ENCODE measurements around the gene CD8A. TPM values are rescaled to one million over a fixed set of nuclear protein-coding genes. Genes with fewer than 3 reads are reported as not detected.
"Not testable (repeated sequence)": the region's sequence is repeated elsewhere in the genome, so short reads cannot be mapped to it uniquely, and the experiment has no call there.

The CD8A gene
- total RNA-seq = 1 to 10 TPM; 1.5 to 9.1 TPM
- 1 to 10 TPM in 2 of 6 donors, under 1 TPM in 4; 0.53 to 1.2 (median 0.73) TPM for polyA plus RNA-seq (ENCODE audit: insufficient read length in 6 of 6)
- long read RNA-seq, donor 1 = 0 reads
- long read RNA-seq, donor 2, partial matches to known transcripts = 0 of 1 reads
- long read RNA-seq, donor 2, other reads (novel, unspliced or antisense) = 0 of 1 reads
- long read RNA-seq, donor 3 = 0 reads
- long read RNA-seq, donor 4 = 0 reads
- long read RNA-seq, donor 5 = 0 reads
- long read RNA-seq, donor 6 = 0 reads
- long read RNA-seq, donor 7 = 0 reads
- long read RNA-seq, donor 8 = 0 reads
- long read RNA-seq, donor 9 = 0 reads
- long read RNA-seq, donor 10, partial matches to known transcripts = 2 of 3 reads
- long read RNA-seq, donor 10, other reads (novel, unspliced or antisense) = 0 of 3 reads
- long read RNA-seq, donor 11, partial matches to known transcripts = 0 of 2 reads
- long read RNA-seq, donor 11, other reads (novel, unspliced or antisense) = 0 of 2 reads
- long read RNA-seq, donor 12 = 0 reads

DNA sequence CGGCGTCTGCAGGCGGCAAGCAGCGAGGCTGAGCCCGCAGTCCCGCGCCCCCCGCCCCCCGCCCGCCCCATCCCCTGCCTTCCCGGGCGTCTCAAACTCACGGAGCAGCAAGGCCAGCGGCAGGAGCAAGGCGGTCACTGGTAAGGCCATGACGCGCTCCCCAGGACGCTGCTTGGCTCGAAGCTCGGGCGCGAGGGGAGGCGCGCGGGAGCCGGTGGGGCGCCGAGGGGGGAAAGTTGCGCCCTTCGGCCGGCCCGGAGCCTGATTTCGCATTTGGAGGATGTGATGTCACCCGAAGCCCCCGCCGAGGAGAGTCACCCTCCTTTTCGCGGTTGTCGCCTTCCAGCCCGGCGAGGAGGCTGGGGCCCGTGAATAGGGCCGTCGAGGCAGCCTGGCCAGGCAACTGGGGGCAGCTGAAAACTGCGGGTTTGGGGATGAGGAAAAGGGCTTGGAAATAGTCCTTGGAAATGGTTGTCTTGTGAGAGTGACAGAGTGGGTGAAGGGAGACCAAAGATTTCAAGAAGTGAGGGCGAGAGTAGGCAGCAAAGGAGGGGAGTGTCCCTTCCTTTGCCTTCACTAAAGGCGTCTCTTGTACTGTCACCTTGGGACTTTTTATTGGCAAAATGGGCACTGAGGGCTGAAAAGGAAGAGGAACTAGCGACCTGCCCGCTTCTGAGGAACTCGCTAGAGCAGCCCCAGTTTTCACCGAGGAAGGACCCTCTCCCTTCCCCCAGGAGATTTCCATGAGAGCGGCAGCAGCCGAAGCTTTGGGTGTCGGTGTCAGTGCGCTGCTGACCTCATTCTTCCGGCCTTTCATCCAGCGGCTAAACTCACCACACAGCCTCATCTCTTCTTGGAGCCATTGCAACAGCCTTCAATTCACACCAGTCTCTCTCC, at the start of gene CD8A:
TSS of gene CD8A (minus strand) at position 238 of the 897 bp plus-strand sequence. CDS start at position 150, 88 bp downstream.
- peaks cover 53 to 72% of the 10 kb centered on the region in 2 donors for H3K27me3 ChIP-seq
- intact Hi-C loops (cut with DNase I) = no loop called here
- no peaks in the 10 kb centered on the region for H3K36me3 ChIP-seq
- DNase-seq (no peak), ATAC-seq (peak; percentile 40)
- peak within 1 kb of the TSS in 1 of 2 donors; percentile 22 for H3K4me3 ChIP-seq
- TF ChIP-seq, protein P1, sequence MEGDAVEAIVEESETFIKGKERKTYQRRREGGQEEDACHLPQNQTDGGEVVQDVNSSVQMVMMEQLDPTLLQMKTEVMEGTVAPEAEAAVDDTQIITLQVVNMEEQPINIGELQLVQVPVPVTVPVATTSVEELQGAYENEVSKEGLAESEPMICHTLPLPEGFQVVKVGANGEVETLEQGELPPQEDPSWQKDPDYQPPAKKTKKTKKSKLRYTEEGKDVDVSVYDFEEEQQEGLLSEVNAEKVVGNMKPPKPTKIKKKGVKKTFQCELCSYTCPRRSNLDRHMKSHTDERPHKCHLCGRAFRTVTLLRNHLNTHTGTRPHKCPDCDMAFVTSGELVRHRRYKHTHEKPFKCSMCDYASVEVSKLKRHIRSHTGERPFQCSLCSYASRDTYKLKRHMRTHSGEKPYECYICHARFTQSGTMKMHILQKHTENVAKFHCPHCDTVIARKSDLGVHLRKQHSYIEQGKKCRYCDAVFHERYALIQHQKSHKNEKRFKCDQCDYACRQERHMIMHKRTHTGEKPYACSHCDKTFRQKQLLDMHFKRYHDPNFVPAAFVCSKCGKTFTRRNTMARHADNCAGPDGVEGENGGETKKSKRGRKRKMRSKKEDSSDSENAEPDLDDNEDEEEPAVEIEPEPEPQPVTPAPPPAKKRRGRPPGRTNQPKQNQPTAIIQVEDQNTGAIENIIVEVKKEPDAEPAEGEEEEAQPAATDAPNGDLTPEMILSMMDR (IDR thresholded peaks at IDR 0.05) = no peak
- peaks cover 19 to 30% of the 10 kb centered on the region in 2 donors for H3K4me1 ChIP-seq
- H3K9me3 ChIP-seq = peaks cover 0 to 5% of the 10 kb centered on the region in 2 donors
- H3K27ac ChIP-seq = peak within 1 kb of the TSS in 1 of 2 donors; percentile 28

DNA sequence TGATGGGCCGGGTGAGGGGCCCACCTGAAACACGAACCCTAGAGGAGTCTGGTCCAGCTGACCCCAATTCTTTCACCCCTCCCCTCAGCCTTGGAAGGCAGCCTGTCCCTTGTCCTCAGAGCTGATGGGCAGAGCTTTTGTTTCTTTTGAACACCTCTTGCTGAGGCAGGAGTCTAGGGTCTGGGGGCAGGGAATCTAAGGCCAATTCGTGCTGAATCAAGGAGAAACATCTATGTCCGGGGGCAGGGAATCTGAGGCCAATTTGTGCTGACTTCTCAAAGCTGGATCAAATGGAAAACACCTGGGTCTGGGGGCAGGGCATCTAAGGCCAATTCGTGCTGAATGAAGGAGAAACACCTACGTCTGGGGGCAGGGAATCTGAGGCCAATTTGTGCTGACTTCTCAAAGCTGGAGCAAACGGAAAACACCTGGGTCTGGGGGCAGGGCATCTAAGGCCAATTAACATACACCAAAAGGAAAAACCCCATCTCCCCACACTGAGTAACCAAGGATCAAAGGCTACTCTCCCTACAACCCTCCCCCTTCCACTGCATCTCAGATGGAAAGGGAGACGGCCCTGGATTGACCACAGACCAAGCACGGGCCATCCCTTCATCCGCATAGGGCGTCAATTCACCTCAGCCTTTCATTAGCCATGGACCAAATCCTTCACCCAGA, 49.3 kb upstream of the CD8A start:
- ATAC-seq; H3K36me3 ChIP-seq; DNase-seq; intact Hi-C loops (cut with DNase I); H3K9me3 ChIP-seq; H3K27me3 ChIP-seq; H3K4me3 ChIP-seq; H3K27ac ChIP-seq: not testable (repeated sequence)
- H3K4me1 ChIP-seq = peaks cover 0 to 16% of the 10 kb centered on the region in 2 donors

DNA sequence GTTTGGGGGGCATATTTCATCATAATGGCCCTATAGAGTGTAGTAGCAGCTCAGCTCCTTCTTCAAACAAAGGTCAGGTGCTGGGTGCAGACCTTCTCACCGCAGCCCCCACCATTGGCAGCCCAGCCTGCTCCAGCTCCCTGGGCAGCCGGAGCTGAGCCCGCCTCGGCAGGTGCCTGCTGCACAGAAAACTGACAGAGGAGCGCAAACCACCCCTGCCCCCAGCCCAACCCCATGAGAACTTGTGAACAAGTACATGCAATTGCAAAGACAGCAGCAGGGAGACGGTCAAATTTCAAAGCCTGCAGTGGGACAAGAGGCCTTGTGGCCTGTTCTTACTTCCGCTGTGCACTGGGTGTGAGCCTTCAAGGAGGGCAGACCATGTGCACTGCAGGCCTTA, 48.7 kb upstream of the CD8A start:
- DNase-seq = peak in 1 of 4 donors; percentile 26
- ATAC-seq; H3K9me3 ChIP-seq; H3K27me3 ChIP-seq; H3K27ac ChIP-seq; H3K36me3 ChIP-seq; intact Hi-C loops (cut with DNase I); H3K4me3 ChIP-seq: not testable (repeated sequence)
- peaks cover 0 to 16% of the 10 kb centered on the region in 2 donors for H3K4me1 ChIP-seq

DNA sequence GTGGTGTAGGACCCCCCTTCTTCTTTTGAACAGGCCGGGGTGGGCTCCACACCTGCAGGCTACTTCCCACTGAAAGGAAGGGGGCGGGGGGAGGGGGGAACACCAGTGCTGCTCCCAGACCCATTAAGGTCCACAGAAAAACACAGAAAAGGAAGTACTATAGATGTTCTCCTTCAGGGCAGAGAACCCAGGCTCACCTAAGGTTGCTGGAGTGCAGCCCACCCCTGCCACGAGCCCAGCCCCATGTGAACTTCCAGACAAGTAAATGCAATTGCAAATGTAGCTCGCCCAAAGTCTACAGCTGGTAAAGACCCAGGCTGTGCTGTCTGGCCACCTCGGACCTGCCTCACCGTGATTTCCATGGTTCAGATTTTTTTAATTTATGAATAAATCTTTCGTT, 47.0 kb upstream of the CD8A start:
- H3K27ac ChIP-seq = peak overlapping the region in 1 of 2 donors; percentile 28
- H3K4me3 ChIP-seq; H3K27me3 ChIP-seq; ATAC-seq; intact Hi-C loops (cut with DNase I); H3K9me3 ChIP-seq; DNase-seq; H3K36me3 ChIP-seq: not testable (repeated sequence)
- H3K4me1 ChIP-seq = peaks cover 0 to 16% of the 10 kb centered on the region in 2 donors

DNA sequence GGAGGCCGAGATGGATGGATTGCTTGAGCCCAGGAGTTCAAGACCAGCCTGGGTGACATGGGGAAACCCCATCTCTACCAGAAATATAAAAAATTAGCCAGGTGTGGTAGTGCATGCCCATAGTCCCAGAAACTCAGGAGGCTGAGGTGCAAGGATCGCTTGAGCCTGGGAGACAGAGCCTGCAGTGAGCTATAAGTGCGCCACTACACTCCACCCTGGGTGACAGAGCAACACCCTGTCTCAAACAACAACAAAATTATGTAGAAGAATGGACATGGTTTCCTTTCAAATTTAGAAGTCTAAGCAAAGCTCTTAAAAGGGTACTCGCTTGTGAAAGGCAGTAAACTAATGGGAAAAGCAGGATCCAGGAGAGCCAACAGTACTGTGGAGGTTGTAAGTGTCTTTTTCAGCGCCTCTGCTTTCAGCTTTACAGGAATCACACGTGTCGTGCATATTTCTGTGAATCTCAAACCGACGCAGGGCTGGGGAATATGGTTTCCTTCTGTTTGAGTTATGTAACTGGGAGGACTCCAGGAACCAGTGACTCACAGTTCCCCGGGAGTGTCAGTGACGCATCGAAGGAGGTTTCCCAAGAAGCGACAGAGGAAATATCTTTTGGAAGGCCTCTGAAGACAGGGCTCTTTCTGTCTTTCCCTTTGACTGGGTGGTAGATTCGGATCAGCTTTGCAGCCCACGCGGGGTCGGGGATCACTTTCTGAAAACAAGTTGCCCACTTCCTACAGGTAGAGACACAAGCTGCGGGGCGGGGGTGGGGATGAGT, 46.4 kb upstream of the CD8A start:
- peak; percentile 90 for ATAC-seq
- H3K9me3 ChIP-seq; intact Hi-C loops (cut with DNase I); H3K27me3 ChIP-seq; H3K4me3 ChIP-seq; H3K36me3 ChIP-seq: not testable (repeated sequence)
- DNase-seq = peak in 3 of 4 donors; percentile 46 to 80 (median 58)
- peak overlapping the region in 1 of 2 donors; percentile 67 for H3K27ac ChIP-seq
- peaks cover 0 to 16% of the 10 kb centered on the region in 2 donors for H3K4me1 ChIP-seq

DNA sequence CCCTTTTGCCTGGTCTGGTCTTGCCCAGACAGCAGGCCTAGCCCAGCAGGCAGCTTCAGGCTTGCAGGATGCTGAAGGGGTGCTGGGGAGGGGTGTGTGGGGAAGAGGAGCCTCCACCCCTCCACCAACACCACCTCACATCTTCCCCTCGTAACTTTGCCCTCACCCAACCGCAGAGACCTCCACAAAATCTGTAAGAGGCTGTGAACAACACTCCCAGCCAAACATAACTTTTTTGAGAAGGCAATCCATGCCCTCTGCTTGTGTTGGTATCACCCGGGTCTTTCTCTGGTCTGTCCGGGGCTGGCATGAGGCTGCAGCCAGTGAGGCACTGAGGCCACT, 44.8 kb upstream of the CD8A start:
- DNase-seq; H3K27ac ChIP-seq; H3K27me3 ChIP-seq; intact Hi-C loops (cut with DNase I); H3K36me3 ChIP-seq; H3K9me3 ChIP-seq; H3K4me3 ChIP-seq; ATAC-seq: not testable (repeated sequence)
- peaks cover 0 to 16% of the 10 kb centered on the region in 2 donors for H3K4me1 ChIP-seq

DNA sequence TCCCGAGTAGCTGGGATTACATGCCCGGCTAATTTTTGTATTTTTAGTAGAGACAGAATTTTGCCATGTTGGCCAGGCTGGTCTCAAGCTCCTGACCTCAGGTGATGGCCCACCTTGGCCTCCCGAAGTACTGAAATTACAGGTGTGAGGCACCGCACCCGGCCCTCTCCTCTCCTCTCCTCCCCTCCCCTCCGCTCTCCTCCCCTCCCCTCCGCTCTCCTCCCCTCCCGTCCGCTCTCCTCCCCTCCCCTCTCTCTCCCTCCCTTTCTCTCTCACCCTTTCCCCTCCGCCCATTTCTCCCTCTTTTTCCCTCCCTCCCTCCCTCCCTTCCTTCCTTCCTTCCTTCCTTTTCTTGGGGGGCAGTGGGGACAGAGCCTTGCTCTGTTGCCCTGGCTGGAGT, 42.6 kb upstream of the CD8A start:
- Histone ChIP-seq H3K4me1 (peaks cover 0 to 16% of the 10 kb centered on the region in 2 donors), H3K36me3 (no peaks in the 10 kb centered on the region), H3K27ac (no peak overlapping the region), H3K4me3 (no peak overlapping the region), H3K9me3 (no peaks in the 10 kb centered on the region), H3K27me3 (no peaks in the 10 kb centered on the region)
- ATAC-seq (no peak), DNase-seq (no peak)
- intact Hi-C loops (cut with DNase I) = no loop called here
- TF ChIP-seq, protein P1 (IDR thresholded peaks at IDR 0.05) = no peak
